IPS-NIHi11 (cell line): ENCODE measurements around the gene CDH13.

Source experiments
- DNase-seq: peaks from one replicate; pipeline ENCODE4 v3.0.0; 2012; ENCODE audit warnings: mixed read lengths, low spot score

CDH13 gene

DNA sequence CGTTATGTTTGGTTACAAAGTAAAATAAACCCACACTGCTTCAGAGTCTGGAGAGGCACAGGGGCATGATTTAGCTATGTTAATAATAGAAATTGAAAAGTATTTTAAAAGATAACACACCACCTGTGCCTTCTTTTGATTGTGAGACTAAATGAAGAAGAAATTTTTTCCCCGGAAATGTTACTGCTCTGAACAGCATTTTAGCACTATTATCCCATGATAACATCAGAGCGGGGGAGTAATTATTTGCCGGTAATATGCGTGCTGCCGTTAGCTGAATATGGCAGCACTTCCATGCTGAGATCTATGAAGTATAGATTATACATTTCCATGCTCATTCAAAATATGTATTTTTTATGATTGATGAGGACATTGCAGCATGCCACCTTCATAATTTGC is 680.8 kb downstream of the CDH13 start:
- no peak for DNase-seq

DNA sequence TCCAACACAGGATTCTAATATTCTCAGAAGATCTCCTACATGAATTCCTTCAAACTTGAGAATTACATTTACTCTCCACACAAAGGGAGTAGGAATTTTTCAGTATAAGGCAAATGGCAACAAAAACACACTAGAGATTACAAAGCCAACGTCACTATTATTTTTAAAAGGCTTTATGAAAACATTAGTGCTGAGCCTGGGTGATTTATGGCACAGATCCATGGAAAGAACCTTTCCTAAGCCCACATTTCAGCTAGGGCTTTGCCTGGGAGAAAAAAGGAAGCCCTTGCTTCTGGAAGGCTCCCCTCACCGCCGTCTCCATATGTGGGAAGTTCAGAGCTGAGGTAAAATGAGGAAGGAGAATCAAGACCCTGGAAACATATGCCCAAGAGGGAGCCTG is 681.6 kb downstream of the CDH13 start:
- no peak for DNase-seq

DNA sequence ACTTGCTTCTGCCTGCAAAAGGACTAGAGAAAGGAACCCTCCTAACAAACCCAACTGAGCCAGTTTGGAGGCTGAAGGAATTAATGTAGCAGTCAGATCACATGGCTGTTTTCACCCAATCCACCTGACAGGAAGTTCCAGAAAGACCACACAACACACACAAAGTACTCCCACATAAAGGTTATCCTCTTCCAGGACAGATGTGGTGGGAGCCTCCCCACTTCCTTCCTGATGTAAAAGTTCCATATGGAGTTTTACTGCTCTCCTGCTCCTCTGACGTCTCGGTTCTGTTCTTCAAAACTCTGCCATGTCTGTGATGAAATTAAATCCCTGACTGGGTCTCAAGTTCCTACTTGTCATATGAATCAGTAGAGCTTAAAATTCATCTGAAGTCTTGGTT is 684.0 kb downstream of the CDH13 start:
- DNase-seq: no peak

DNA sequence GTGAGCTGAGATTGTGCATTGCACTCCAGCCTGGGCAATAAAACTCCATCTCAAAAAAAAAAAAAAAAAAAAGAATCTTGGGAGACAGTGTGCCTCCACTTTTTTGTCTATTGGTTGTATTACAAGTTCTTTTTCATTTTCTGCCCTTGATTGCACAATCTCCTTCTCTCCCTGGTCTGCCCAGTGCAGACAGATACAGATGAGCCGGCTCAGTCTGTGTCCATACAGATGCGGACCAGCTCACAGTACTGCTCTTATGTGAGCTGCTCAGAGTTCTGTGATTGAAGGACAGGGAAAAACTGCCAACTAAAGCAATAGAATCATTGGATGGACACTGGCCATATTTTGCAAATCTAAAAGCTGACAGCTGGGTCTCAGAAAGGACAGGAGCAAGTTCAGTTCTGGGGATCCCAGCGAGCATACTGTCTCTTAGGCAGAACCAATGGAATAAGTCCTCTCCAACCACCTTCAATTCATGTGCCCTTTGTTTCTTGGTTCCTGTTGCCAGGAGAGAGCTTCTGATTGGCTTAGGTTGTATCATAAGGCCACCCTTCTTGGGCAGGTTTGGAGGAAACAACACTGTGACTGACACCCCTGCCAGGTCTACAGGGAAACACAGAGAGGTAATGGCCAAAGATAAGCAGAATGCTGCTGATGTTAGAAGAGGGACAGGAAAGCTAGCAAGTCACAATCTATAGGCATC is 685.4 kb downstream of the CDH13 start:
- no peak for DNase-seq

DNA sequence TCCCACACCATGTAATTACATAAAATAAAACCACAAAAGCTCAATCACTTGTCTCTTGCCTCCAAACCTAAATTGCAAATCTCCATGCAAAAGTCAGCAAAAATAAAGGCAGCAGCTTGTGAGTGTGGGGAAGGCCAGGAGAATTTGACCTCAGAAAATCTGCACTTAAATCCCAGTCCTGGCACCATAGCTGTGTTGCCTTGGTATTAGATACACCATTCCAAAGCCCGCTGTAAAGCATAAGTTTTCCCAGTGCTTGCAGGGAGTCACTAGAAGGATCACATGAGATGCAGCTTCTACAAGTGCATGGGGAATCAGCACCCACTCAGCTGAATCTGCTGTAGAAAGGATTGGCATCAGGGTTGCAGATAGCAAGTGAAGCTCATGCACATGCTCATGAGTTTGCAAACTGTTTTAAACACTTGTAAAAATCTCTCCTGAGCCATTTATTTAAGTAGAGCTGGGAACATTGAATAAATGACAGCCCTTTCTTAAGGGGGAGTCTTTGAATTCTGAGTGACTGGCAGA is 686.0 kb downstream of the CDH13 start:
- no peak for DNase-seq

DNA sequence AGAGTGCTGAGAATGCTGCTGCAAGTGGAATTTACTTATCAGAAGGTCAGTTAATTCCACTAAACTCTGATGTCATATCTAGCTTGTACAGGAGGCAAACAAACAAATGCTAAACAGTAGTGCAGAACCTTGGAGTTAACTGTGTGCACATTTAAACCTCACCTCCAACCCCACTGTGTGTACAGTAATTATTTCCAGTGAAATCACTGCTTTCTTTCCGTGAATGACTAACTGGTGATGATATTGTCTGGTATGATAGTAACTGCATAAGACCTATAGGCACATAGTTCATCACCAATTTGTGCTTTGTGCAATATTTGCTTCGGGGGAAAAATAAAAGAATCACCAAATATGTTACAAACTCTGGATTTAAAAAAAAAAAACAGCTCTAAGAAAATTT is 688.5 kb downstream of the CDH13 start:
- no peak for DNase-seq

DNA sequence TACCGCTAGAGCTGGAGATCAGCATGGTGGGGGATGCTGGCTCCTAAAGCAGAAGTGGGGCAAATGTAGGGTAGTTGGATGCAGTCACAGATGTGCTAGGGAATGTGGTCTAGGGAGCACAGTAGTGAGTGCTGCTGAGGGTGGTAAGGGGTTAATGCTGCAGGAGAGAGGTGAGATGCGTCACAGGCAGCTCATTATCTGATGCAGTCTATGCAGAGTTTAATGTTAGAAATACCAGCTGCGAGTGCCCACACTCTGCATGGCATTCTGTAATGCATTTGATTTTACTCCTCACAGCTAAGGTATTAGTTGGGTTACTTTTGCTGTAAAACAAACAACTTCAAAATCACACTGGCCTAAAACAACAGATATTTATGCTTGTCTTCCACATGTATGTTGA is 689.7 kb downstream of the CDH13 start:
- no peak for DNase-seq

DNA sequence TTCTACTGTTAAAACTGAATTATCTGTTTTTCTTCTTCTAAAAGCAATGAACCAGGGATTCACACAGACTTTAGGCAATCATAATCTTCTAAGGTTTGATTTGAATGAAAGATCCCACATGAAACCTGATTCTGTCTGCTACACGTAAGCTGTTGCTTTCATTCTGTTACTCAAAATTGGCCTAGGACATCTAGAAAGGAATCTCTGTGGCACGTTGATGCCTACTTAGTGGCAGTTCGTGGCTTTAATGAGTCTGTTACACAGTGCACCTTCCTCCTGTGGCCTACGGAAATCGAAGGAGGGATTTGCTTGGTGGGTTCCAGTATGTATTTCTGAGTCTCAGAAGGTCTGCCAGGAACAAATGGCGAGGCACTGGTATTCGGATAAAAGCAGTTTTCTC is 691.6 kb downstream of the CDH13 start:
- no peak for DNase-seq

DNA sequence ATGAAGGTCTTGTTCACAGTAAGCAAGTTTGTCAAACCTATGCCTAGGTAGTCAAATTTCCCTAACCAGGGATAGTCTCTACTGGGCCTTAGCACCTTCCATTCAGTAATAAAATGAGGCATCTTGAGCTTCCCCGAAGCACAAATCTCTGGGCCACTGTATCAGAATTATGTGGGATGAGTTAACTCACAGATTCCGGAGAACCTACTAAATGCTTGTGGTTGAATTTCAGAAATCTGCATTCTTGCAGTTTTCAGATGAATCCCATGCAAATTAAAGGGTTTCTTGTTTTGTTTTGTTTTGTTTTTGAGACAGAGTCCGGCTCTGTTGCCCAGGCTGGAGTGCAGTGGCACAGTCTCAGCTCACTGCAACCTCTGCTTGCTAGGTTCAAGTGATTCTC is 702.2 kb downstream of the CDH13 start:
- DNase-seq: no peak

DNA sequence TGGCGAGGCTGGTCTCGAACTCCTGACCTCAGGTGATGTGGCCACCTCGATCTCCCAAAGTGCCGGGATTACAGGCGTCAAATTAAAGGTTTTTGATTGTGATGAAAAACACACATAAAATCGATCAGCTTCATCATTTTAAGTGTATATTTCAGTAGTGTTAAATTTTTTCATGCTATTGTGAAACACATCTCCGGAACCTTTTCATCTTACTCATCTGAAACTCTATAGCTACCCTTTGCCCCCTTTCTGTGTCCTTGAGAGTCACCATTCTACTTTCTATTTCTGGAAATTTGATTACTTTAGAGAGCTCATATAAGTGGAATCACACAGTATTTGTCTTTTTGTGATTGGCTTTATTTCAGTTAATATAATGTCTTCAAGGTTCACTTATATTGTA is 702.7 kb downstream of the CDH13 start:
- DNase-seq: no peak

DNA sequence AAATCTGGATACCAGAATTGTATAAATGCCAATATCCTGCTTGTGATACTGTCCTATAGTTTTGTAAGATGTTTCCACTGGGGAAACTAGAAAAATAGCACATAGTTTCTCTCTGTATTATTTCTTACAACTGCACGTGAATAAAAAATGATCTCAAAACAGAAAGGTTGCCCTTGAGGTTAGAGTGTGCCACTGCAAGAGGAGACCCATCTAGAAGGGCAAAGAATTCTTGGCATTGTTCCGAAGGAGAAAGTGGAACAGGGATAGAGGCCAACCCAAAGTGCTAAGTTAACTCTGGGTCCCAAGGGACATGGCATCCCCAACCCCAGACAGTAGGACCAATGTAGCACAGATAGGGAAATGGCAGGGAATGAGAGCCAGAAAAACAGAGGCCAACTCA is 703.5 kb downstream of the CDH13 start:
- DNase-seq: no peak

DNA sequence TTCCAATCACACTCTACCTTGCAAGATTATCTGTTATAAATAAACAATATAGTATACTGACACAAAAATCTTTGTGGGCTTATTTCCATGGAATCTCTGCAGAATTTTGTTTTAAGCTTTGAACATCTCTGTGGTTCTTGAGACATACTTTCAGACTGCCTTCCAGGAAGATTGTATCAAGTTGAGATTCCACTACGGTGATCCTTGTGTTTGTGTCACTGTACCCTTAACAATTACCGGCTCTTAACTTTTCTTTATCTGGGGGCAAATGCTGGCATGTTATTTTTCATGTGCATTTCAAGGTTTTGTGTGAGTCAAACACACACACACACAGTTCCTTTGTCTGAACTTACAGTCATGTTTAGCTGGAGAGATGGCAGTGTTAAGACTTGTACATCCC is 708.3 kb downstream of the CDH13 start:
- DNase-seq: no peak

DNA sequence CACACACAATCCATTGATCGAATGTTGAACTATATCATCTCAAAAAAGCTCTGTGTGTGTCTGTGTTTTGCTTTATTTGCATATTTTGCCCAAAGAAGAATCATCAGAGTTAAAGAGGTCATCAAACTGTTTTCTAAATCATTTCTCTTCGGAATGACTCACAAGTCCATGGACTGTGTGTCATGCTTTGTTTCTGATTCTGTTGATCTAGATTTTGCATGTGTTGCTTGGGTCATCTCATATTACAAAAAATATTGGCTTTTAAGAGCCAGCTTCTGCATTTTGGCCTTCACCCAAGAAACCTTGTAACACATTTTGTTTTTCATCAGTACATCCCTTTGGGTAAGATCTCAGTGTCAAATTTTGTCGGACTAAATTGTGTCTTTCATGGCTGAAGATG is 709.8 kb downstream of the CDH13 start:
- DNase-seq: no peak

DNA sequence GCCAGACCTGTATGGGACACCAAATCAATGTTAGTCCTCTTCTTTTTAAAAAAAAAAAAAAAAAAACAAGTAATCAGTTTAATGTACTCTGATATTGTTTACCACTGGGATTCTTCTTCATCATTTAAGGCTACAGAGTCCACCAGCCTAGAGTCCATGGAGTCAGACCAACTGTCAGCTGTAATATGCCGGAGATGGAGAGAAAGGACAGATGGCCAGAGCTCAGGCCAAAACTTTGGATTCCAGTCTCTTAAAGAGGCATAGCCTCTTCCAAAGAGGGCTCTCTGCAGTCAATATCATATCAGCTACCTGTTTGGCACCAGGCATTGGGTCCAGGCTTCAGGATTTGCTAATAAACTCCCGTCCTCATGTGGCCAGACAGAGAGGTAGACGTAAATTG is 711.4 kb downstream of the CDH13 start:
- DNase-seq: no peak

DNA sequence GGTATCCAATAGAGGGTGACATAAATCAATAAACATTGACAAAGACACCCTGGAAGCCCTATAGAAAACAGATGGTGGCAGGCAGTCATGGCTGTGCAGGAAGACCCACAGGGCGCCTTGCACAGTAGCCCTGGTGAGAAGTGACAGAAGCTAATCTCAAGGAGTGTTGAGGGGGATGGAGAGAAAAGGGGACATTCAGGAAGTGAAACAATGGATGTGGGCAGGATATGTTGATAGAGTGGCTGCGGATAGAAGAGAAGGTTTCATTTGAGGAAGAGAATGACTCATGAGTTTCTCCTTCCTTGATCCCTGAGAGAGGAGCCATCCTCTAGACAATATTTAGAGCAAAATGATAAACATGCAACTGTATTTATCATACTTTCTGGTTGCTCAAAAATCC is 712.2 kb downstream of the CDH13 start:
- DNase-seq: no peak

DNA sequence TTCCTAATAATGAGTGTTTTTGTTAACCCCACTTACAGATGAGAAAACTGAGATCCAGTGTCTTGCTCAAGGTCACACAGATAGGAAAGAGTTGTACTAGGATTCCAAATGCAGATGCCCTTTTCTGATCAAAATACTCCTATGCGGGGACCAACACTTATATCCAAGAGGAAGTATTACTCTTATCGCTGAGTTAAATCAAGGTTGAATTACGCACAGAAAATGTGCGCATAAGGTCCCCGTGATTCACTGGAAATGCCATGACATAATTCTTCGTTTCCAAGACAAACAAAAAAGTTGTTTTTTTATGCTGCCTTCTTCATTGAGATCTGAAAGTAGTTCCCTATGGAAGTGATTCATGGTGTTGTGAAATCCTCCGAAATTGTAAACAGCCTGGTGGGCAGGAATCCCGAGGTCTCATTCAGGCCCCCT is 717.2 kb downstream of the CDH13 start:
- DNase-seq: no peak

DNA sequence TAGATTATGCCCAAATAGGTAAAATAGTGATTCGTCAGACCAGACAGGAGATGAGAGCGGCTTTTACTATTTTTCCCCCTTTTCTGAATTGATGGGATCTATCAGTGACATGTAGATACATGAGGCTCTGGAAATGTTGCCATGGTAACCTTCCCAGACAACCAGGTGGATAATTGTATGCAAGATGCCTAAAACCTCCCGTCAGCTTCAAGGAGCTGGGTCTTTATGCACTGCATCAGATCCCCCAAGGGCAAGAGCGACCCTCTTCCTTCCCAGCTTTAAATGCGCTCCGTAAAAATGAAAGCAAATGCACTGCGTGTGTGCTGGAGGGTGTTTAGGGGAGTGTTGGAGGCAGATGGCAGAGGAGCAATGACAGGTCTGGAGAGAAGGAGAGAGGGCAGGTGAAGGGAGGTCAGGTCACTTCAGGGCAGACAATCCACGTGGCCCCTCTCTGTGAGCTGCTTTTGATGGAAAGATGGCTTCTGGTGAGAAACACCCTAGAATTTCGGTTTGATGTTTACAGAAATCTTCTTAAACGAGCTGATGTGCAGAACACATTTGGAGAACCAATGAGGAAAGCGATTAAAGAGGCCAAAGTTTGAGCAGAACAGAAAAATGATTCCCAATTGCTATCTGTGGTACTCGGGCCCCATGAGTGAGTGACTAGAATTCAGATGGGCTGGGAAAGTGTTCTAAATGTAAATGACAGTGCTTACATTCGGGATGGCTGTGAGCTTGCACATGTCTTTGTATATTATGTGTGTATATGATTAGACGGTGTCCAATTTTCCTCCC is 719.3 kb downstream of the CDH13 start:
- no peak for DNase-seq

DNA sequence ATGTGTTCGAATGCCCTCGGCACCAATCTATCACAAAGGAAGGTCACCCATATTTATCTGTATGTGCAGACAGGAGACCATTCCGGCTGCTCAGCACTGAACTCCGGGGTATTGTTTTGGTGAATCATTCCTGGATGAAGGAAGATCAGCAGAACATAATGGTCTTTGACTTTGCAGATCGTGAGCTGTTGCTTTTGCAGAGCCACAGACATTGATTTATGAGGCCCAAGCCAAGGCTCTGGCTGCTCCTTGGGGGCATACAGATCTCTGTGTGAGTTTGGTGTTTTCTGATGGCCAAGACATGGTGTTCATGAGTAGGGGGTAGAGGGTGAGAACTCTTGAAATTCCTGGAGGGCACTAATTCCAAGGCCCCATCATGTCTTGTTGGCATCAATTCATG is 722.2 kb downstream of the CDH13 start:
- DNase-seq: no peak

DNA sequence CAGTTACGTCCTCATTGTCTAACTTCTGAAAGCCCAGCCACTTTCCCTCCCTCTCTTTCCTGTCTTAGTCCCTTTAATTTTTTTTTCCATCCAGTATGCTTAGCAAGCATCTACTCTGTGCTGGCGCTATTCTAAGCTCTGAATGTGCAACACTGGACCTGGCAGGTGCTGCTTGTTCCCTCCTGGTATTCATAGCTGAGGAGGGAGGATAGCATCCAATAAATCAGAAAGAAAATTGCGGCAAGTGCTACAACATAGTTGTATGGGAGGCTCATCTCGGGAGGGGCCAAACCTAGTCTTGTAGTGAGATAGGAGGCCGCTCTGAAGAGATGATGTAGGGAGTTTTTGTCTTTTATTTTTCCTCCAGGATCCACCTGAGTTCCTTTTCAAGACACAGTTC is 723.7 kb downstream of the CDH13 start:
- DNase-seq: no peak

DNA sequence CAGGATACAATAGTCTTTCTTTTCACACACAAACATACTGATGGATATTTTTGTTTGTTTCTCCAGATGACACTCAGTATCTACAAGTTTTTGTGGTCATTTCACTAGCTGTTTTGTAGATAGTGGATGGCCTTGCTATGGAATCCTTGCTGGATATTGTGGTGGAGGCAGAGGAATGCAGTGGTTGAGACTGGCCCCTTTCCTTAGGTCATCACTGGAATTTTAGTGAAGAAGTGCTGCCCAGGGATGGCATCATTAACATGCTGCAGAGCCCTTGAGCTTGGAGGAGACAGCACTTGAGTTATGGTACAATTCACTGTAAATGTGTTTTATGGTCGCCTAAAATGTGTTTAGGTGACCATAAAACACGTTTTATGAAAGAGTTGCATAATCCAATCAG is 725.1 kb downstream of the CDH13 start:
- DNase-seq: no peak

DNA sequence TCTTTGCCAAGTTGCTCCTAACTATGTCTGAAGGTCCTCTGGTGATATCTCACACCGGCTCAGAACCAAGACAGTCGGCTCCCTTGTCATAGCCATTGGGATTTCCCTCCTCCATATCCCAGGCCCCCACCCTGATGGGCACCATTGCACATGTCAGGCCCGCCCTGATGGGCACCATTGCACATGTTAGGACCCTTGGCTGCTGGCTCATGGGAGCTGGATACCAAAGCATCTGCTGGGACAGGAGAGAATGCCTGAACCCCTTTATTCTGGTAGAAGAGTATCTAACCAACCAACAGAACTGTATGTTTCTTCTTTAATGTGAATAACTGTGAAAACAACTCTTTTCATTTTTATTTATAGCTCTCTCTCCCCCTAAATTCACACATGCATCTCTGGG is 726.5 kb downstream of the CDH13 start:
- DNase-seq: no peak

DNA sequence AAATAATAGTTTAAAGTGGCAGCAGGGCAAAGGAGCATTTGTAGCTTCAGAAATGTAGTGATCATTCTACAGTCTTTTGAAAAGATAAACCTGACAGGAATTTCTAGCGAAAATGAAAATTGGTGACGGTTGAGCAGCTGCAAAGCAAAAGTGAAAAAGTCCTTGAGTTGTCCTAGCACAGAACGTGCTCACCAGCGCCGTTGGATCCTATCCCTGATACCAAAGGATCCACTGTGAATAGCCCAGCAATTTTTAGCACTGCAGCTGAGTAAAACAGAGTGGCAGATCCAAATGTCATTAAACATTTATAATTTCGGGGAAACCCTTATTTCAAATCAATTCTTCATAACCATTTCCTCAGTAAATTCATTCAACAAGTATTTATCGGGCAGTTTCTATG is 727.2 kb downstream of the CDH13 start:
- no peak for DNase-seq

DNA sequence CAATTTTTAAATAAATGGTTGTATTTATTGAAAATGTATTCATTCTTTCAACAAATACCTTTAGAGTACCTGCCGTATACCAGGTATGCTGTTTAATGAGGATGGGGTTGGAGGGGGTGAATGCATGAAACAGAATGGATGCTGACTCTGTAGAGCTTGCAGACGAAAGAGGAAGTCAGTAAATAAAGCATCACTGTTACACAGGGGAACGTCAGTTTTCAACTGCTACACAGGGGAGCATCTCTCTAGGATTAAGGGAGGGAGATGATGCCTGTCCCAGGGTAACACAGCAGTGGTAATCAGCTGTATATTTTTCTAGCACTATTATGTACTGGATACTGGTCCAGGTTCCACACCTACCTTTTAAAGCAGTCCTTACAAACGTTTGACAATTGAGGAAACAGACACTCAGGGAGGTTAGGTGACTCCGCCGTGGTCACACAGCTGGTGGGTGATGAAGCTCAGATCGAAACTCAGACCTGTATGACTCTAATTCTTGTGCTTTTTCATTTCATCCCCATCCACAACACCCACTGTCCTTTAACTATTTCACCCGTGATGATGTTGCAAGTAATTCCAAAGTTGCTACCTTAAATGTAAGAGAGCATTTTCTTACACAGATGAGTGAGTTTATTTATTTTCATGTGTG is 728.9 kb downstream of the CDH13 start:
- DNase-seq: no peak
